TTC549 (cell line): ENCODE data around the gene MEG3.
"Not testable (repeated sequence)": the region's sequence is repeated elsewhere in the genome, so short reads cannot be mapped to it uniquely, and the experiment has no call there.

Experiments used
- FAIRE-seq: peaks from 2 replicates; lab custom pipeline; 2012; peaks lifted over from hg19 to GRCh38; lab: Jason Lieb, UNC

The MEG3 gene

DNA sequence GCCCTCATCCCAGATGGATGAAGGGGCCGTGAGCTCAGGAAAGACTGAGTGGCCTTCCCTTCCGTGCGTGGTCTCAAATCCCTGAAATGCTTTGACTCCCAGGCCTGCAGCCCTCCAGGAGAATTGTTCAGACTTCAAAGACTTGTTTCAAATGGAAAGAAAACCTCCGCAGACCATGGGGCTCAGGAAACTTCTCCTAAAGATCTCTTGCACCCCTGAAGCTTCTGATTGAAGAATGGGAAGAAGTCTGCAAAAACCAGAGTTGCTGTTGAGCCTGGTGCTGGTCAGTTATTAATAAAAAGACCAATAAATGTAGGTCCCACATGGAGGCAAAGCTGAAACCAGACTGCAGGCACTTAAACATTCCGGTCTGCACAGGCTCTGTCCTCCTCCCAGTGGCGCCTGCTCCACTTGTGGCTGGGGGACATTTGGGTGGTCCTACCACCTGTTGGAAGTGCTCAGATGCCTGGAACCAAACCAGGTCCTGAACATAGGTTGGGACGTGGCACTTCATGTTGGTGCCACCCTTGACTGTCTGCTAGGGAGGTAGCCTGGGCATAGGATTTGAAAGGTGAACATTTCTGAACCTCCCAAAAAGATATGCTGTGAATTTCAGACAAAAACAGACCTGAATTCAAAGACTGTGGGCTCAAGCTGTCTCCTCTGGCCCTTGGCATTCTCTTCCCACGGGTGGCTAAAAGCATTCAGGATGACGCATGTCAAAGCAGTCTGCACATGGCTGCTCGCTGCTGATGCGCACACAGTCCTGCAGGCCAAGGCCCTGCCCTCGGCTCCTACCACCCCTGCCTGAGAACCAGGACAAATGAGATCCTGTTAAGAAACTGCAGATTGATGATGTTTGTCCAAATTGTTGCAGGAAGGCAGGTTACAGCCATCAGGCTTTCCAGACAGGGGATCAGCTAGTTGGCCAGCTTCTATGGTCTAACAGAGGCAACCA lies 36.2 kb upstream of the MEG3 start:
- FAIRE-seq: no peak

DNA sequence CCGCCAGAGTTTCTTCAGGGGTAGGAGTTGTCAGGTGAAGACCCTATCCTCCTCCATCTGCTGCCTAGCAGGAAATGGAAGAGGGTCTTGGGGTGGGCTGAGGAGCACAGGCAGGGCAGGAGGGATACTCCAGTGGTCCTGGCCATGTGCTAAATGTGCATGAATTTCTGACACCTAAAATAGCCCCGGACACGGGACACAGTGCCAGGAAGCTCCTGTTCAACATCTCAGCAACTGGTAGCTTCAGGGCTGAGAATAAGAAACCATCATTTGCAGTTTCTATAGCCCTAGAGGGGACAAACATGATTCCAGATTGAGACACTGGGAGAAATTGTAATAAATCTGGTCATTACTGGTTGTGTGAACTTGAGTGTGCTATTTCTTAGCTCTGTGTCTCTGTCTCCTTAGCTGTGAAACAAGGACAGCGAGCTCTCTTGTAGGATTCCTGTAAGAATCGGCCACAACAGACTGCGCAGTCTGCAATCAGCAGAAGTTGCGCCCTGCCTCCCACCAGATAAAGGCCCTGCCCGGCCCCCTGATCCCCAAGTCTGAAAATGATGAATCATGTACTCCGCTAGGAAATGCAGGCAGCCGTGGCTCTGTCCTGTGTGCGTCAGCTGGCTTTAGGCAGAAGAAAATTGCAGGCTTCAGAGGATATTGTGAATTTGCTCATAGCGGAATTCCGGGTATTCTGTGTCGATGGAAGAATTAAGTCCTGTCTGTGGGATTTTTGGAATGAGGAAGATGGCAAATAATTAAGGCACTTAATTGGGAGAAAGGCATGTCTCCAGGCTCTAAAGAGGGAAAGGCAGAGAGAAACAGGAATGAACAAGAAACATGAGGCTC lies 35.2 kb upstream of the MEG3 start:
- no peak for FAIRE-seq

DNA sequence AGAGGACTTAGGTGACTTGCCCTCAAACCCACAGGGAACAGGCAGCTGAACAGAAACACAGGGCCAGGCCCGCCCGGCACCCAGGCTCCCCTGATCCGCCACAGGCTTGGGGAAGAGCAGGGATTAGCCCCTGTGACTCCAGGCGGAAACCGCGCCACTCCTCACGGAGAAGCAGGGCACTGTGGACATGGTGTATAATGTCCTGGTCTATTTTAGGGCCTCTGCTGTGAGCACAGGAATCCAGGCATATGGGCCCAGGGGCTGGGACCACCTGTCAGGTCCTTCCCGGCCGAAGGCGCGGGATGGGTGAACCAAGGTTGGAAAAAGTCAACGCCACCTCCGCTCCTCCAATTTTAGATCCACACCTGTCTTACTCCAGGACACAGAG lies 34.6 kb upstream of the MEG3 start:
- FAIRE-seq: no peak

DNA sequence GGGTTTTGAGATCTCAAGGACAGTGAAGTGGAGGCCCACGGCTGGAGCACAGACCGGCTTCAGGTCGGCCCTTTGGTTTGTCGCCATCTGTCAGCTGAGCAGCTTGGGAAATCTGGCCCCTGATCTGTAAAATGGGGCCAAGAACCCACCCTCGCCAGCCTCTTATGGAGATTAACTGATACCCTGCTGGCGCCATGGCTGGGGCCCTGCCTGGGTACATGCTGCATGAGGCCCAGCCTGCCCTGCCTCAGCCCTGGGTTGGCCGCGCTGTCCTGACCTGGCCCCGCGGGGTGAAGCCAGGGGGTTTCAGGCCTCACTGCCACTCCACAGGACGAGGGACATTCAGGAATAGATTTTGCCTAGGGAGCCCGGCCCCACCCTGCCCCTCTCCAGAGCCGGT lies 33.9 kb upstream of the MEG3 start:
- FAIRE-seq: no peak

DNA sequence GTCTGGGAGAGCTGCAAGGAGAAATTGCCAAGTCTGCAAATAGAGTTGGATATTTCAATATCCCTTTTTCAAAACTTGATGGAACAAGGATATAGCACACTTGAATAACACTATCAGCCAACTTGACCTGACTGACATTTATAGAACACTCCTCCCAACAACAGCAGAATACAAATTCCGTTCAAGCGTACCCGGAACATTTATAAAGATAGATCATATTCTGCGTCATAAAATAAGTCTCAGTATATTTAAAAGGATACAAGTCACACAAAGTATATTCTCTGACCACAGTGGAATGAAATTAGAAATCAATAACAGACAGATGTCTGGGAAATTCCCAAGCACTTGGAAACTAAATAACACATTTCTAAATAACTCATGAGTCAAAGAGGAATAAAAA lies 29.0 kb upstream of the MEG3 start:
- no peak for FAIRE-seq

DNA sequence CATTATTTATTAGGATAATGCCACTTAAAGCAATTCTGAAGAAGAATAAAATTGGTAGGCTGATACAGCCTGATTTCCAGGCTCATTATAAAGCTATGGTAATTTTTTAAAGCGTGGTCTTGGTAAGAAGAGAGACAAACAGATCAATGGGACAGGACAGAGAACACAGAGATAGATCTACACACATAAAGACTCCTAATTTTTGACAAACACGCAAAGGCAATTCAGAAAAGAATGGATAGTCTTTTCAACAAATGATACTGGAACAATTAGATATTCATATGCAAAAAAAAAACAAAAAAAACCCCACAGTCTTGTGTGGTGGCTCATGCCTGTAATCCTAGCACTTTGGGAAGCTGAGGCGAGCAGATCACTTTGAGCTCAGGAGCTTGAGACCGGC lies 25.9 kb upstream of the MEG3 start:
- FAIRE-seq: no peak

DNA sequence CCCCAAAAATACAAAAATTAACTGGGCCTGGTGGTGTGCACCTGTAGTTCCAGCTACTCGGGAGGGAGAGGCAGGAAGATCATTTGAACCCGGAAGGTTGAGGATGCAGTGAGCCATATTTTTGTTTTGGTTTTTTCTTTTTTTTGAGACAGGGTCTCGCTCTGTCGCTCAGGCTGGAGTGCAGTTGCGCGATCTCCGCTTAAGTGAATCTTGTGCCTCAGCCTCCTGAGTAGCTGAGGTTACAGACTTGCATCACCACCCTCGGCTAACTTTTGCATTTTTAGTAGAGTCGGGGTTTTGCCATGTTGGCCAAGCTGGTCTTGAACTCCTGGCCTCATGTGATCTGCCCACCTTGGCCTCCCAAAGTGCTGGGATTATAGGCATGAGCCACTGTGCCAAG lies 24.5 kb upstream of the MEG3 start:
- FAIRE-seq: not testable (repeated sequence)

DNA sequence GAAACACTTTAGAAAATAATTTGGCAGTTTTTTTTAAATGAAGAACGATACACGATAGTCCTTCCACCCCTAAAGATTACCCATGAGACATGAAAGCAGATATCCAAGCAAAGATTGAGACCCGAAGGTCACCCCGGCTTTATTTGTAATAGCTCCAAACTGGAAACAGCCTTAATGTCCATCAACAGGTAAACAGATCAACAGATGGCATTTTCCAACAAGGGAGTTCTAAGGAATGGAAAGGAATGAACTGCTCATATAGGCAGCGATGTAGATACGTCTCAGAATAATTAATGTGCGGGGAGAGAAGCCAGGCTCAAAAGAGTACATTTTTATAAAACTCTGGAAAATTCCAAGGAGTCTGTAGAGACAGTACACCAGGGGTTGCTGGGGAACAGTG lies 23.7 kb upstream of the MEG3 start:
- FAIRE-seq: no peak

DNA sequence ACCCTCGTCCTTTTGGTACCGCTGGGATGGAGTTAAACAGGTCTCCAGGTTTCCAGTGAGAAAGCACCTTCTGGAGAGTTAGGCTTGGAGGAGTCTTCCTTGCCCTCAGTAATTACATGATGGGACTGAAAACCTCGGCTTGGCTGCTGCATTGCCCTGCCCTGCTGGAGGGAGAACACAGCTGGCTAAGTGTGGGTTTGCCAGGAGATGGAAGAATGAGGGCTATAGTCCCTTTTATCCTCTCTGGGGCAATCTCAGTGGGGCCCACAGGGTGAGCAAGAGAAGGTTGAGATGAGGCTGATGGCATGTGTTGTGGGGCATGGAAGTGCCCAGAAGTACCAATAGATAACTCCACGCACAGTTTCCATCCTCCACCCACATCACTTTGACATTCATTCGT lies 23.2 kb upstream of the MEG3 start:
- FAIRE-seq: no peak

DNA sequence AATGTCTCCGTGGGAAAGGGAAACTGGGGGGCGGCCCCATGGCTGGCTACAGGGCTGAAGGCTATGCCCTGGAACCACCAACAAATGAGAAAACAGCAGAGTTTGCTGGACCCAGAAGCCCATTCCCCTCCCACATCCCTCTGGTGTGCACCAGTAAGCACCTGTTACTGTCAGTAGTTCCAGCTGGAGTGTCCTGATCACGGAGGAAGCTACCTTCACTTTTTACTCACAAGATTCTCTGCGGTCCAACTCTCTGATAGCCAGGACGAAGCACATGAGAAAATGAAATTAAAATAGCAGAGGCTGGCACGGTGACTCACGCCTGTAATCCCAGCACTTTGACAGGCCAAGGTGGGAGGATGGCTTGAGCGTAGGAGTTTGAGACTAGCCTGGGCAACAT lies 22.7 kb upstream of the MEG3 start:
- FAIRE-seq: no peak

DNA sequence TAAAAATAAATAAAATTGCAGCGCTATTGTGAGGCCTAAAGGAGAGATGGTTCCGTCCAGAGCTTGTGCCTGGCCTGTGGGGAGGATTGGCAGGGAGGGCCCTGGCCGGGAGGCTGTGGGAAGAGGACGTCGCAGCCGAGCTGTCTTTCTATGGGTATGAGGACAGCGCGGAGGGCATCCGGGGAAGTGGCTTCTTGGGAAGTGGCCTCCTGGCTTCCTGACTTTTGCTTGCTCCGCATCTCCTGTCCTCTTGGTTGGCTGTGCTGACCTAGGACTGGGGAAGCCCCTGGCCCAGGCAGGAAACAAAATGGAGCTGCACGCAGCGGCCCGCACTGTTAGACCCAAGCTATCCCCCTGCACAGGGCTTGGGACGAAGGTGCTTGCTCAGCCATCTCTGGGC lies 22.2 kb upstream of the MEG3 start:
- FAIRE-seq: no peak

DNA sequence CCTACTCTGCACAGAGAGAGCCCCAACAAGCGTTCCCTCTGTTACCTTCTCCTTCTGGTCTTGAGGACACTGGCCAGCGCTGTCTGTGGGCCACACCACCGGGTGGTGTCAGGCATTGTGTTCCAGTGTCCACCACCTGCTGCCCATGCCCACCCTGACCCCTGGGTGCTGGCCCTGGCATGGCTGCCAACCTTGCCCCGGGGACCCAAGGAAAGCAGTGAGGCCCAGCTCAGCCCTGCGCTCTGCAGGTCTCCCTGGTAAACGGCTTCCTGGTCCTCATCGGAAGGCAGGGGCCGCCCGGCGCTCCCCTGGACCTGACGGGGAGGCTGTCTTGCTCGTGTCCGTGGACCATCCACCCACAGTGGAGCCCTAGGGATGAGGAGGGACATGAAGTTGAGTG lies 21.8 kb upstream of the MEG3 start:
- no peak for FAIRE-seq

DNA sequence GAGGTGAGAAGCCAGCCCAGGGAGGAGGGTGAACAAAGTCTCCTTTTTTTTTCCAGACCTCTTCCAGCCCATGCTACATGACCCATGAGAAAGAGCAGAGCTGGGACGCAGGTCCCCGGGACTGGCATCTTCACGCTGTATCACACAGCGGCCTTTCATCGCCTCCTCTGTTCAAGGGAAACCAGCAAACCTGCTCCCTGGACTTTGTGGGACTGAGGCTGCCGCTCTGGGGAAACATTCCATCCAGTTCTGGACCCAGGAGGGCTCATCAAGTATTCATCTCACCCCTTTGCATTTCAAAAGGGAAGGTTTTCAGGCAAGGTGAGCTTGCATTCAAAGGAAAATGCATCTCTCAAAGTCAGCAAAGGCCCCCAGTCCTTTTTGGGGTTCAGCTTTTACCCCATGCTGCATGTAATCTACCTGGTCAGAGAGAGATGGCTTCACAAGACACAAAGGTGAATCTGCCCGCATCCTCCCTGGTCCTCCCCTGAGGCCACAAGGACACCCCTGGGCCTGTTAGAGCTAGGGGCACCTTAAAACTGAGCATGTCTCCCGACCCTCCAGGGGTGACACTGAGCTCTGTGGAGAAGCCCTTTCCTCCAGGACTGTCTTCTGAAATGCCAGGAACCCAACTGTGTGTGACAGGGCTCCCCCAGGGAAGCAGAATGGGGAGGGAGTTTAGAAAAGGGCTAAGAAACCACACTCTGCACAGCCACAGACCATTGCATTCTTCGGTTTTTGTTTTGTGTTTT lies 21.2 kb upstream of the MEG3 start:
- no peak for FAIRE-seq

DNA sequence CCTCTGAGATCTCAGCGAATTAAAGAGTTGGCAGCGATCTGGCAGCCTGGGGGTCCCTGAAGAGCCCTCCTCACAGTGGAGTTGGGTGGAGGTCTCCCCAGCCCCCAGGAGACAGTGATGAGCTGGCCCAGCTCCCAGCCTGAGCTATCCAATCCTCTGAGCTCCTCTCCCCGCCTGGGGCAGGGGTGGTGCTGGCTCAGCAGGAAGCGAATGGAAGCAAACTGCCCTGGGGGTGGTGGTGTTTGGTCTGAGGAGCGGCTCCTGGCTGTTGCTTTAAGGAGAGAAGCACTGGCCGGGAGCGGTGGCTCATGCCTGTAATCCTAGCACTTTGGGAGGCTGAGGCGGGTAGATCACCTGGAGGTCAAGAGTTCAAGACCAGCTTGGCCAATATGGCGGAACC lies 19.5 kb upstream of the MEG3 start:
- FAIRE-seq: no peak

DNA sequence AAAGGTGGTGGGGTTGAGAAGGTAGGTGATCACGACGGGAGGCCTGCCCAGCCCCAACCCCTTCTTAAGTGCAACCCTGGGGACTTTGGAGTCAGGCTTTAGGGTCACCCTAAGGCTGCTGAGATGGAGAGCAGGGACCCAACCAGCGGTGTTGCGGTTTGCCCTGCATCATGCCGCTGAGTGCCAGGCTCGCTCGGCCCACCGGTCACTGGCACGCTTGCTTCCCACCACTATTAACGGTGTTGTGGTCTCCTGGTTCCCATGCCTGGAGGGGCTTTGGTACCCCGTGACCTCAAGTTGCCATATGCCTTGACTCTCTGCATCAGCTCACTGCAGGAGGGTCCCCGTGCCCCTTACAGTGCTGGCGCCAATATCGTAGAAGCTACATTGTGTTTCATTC lies 18.4 kb upstream of the MEG3 start:
- FAIRE-seq: no peak

DNA sequence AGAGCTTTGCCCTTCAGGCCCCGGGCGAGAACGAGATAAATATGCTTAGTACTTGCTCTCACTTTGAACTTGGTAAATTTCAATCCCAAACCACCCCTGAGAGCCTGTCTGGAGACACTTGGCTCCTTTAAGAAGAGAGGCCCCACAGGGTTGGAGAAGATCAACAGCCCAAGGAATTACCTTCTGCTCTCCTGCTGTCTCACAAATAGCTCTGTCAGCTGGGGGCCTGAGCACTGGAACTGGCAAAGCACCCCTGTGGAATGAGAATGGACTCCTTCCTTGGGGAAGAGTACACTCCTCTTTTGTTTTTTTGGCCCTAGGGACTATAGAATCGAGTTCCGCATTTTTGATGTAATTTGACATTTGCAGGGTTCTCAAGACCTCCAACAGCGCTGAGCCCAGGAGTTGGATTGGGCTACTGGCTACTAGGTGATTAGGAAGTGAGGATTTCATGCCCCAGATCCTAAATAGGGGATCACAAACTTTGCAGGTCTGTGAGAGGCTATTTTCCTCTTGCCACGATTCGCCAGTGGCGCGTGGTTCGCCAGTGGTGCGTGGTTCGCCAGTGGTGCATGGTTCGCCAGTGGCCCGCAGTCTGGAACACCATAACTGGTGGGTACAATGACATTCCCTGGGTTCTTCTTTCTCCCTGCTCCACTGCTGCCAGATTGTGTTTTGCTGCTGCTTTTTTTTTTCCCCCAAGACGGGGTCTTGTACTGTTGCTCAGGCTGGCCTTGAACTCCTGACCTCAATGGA lies 17.8 kb upstream of the MEG3 start:
- FAIRE-seq: no peak

DNA sequence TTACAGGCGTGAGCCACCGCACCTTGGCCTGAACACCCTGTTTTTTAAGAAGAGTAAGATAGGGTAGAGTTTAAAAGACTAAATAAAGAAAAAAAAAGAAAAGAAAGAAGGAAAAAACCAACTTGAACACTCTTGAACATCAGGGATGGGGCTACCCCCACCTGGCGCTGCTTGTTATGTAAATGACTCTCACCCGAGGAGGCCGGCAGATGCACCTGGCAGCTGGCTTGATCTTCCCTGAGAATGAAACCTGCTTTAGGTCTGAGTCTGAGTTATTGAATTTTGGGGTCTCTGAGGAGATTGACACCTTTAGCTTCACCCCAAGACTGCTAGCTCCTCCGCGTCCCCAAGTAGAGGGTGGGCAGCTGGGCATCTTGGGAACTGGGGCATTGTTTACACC lies 15.5 kb upstream of the MEG3 start:
- no peak for FAIRE-seq

DNA sequence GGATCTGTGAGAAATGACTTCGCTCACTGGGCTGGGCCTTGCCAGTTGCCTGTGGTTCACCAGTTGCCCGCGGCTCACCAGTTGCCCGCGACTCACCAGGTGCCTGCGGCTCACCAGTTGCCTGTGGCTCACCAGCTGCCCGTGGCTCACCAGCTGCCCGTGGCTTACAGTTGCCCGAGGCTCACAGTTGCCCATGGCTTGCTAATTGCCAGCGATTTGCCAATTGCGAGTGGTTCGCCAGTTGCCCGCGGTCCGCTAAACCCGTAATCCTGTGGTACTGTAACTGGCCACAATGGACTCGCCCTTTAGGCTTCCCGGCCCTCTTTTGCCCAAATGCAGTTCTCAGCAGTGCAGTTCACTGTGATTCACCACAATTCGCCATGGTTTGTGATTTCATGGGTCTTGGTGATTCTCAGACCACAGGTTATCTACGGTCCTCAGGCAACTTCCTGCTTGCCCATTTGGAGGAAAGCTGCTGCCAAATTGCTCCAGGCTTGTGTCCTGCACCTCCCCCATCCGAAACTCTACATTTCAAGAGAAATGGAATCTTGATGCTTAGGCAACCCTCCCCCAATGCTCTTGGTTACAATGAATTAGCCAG lies 15.0 kb upstream of the MEG3 start:
- FAIRE-seq: no peak

DNA sequence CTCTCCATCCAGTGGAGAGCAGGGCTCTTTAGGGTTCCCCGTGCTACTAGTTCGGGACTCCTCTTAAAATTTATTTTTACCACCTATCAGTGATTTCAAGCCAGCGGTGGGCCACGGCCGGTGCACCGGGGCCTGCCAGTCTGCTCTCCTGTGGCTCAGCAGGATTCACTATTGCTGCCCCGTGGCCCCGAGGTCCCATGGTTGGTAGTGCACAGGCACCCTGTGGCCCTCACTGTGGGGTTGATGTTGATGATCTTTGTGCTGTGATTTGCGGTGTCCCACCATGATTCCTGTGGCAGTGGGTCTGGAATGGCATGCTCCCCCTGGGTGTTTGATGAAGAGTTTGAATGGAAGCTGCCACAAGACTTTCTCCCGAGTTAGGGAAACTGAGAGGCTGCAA lies 12.6 kb upstream of the MEG3 start:
- no peak for FAIRE-seq

DNA sequence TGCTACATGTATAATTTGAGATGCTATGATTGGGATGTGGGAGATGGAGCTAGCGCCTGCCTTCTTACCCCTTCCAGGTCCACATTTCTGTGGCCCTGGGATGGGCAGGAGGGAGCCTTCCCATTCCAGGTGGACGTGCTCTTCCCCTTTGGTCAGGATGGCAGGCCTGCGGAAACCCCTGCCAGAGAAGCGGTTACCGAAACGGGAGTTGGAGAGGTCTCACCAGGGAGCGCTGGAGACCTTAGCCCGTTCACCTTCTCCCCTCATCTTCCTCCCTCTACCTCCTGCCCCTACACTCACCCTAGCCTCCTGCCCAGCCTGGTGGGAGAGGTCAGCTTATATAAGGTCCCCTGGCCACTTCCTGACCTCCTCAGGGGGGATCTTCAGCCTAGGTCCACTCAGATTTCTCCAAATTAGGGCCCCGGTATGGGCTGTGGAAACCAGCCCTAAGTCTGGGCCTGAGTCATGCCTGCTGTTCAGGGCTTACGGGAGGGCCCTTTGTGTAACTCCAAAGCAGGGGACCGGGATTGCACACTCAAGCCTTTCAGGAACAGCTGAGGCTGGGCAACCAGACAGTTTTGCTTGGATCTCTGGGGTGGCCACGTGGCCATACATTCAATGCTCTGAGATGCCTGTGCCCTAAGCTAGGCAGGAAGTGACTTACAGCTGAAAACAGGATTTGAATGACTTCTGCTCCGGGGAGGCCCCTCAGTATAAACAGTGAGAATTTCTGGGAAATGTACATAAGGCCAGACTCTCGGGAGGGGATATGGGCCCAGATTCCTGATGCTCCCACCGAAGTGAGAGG lies 10.2 kb upstream of the MEG3 start:
- no peak for FAIRE-seq
